ENCODE measurements around the gene BPIFB3. TPM values are rescaled to one million over a fixed set of nuclear protein-coding genes. Genes with fewer than 3 reads are reported as not detected.
"Not testable (repeated sequence)": the region's sequence is repeated elsewhere in the genome, so short reads cannot be mapped to it uniquely, and the experiment has no call there.

The BPIFB3 gene
- total RNA-seq, 4 donors from 2014 or later: not detected

DNA sequence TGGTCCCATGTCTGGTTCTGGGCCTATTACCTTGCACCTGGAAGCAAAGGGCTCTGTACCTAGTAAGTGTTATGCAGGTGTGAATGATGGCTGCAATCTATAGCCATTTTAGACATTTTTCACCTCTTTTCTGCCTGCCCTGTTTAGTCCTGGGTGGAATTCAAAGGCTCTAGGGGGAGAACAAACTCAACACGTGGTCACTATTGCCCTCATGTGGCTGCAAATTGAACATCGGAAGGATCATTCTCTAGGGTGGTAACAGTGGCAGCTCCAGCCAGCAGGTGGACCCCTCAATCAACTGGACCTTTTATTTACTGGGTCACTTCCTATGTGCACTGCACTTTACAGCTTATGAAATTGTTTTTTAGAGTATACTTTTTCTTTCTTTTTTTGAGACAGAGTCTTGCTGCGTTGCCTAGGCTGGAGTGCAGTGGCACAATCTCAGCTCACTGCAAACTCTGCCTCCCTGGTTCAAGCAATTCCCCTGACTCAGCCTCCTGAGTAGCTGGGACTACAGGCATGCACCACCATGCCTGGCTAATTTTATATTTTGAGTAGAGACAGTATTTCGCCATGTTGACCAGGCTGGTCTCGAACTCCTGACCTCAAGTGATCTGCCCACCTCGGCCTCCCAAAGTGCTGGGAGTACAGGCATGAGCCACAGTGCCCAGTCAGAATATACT lies 42.3 kb downstream of the BPIFB3 start:
- H3K9me3 ChIP-seq; H3K36me3 ChIP-seq; intact Hi-C loops (cut with DNase I); H3K4me1 ChIP-seq; H3K4me3 ChIP-seq (replicated peaks in 1 of 3); H3K27ac ChIP-seq; H3K27me3 ChIP-seq: not testable (repeated sequence)
- 35 to 40% methylated on average over 6 of the region's 6 CpGs for WGBS, 2 donors
- TF ChIP-seq CTCF (IDR thresholded peaks at IDR 0.05): peak; percentile 35 to 97 (median 79)
- DNase-seq: peak; percentile 60 to 64

- no peaks in the 10 kb centered on the region for H3K36me3 ChIP-seq
- TF ChIP-seq CTCF (IDR thresholded peaks at IDR 0.05): no peak
- TF ChIP-seq POLR2A (IDR thresholded peaks at IDR 0.05): no peak
- 49 to 76% methylated on average over 4 of the region's 4 CpGs for WGBS, 2 donors
- H3K4me3 ChIP-seq (replicated peaks in 1 of 3): no peak overlapping the region
- intact Hi-C loops (cut with DNase I): no loop called here
- H3K27me3 ChIP-seq: no peaks in the 10 kb centered on the region
- H3K4me1 ChIP-seq: no peaks in the 10 kb centered on the region
- no peak overlapping the region for H3K27ac ChIP-seq
- DNase-seq: no peak
- H3K9me3 ChIP-seq: no peaks in the 10 kb centered on the region
These were observed 43.3 kb downstream of the BPIFB3 start for GRCh38 chr20:33097001-33097400.

GRCh38 chr20:33099843-33100538 lies 46.3 kb downstream of the BPIFB3 start:
- H3K36me3 ChIP-seq: no peaks in the 10 kb centered on the region
- no peaks in the 10 kb centered on the region for H3K27me3 ChIP-seq
- H3K27ac ChIP-seq: no peak overlapping the region
- no peak for DNase-seq
- WGBS, 2 donors: 71 to 73% methylated on average over 10 of the region's 10 CpGs
- intact Hi-C loops (cut with DNase I): no loop called here
- TF ChIP-seq CTCF (IDR thresholded peaks at IDR 0.05): no peak
- TF ChIP-seq POLR2A (IDR thresholded peaks at IDR 0.05): no peak
- no peaks in the 10 kb centered on the region for H3K4me1 ChIP-seq
- no peak overlapping the region for H3K4me3 ChIP-seq (replicated peaks in 1 of 3)
- H3K9me3 ChIP-seq: no peaks in the 10 kb centered on the region

DNA sequence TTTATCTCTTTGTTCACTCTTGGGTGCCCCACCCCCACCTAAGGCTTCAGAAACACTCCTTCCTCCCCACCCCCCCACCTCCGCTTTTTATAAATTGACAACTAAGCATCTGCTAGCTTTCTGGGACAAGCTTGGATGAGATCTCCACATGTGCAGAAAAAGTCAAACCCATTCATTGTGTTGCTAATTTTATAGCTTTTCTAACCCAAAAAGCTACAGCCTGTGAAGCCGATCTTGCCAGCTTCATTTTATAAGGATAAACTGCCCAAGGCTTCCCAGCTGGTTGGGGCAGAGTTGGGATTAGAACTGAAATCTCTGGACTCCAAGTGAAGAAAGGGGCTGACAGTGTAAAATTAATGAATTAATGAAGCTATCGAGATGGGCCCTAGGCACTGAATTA lies 49.9 kb downstream of the BPIFB3 start:
- Histone ChIP-seq H3K9me3 (no peaks in the 10 kb centered on the region), H3K27ac (no peak overlapping the region), H3K36me3 (no peaks in the 10 kb centered on the region), H3K4me3 (replicated peaks in 1 of 3) (no peak overlapping the region), H3K27me3 (no peaks in the 10 kb centered on the region), H3K4me1 (no peaks in the 10 kb centered on the region)
- WGBS, 2 donors: 76 to 92% methylated on average over 3 of the region's 3 CpGs
- intact Hi-C loops (cut with DNase I): no loop called here
- DNase-seq: no peak
- TF ChIP-seq CTCF (IDR thresholded peaks at IDR 0.05): no peak
- no peak for TF ChIP-seq POLR2A (IDR thresholded peaks at IDR 0.05)

DNA sequence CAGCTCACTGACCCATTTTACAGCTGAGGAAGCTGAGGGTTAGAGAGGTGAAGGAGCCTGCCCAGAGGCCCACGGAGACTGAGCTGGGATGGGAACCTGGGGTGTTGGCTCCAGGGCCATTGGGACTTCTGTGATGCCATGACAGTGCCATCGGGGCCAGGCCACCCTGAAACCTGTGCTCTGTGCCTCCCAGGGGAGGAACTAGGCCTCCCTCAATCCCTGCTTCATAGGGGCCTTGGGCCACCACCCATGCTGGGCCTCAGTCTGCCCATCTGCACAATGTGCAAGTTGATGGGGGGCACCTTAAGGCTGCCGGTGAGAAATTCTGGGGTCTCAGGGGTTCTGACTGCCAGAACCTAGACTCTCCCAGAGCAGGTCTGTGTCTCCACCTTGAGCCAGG lies 50.6 kb downstream of the BPIFB3 start:
- no peak overlapping the region for H3K4me3 ChIP-seq (replicated peaks in 1 of 3)
- 73 to 100% methylated on average over 2 to 3 of the region's 3 CpGs for WGBS, 2 donors
- H3K27ac ChIP-seq: no peak overlapping the region
- DNase-seq: no peak
- TF ChIP-seq POLR2A (IDR thresholded peaks at IDR 0.05): no peak
- no peak for TF ChIP-seq CTCF (IDR thresholded peaks at IDR 0.05)
- intact Hi-C loops (cut with DNase I): no loop called here
- H3K27me3 ChIP-seq: no peaks in the 10 kb centered on the region
- H3K9me3 ChIP-seq: no peaks in the 10 kb centered on the region
- no peaks in the 10 kb centered on the region for H3K4me1 ChIP-seq
- H3K36me3 ChIP-seq: no peaks in the 10 kb centered on the region

Data from thyroid gland (tissue), 4 donors.